GM18517 (cell line): ENCODE data around the gene CACNA1G.
A peak's percentile ranks its signal among the peaks of the same experiment; 100 is the strongest.

Experiments
- ATAC-seq: cut with Tn5 transposase; IDR thresholded peaks from one replicate; pipeline ENCODE4 v1.9.1; 2021; ENCODE audit warnings: mild to moderate bottlenecking, moderate library complexity; ENCODE audit not compliant: unreplicated experiment

Gene CACNA1G

DNA sequence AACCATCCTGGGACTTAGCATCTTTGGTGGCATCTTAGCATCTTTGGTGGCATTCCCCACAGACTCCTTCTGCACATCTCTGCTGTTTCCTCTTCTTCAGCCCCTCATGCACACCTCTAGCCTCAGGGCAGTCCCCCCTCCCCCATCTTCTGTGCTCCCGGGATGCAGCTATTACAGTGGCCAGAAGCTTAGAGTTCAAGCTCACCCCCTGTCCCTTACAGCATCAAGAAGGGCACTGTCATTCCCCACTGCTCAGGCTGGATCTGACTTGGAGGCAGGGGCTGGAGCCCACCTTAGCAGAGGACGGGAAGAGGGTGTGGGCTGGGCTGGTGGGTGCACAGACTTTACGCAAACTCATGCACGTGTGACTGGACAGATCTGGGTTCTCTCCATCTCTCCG is 27.3 kb upstream of the CACNA1G start:
- no peak for ATAC-seq

DNA sequence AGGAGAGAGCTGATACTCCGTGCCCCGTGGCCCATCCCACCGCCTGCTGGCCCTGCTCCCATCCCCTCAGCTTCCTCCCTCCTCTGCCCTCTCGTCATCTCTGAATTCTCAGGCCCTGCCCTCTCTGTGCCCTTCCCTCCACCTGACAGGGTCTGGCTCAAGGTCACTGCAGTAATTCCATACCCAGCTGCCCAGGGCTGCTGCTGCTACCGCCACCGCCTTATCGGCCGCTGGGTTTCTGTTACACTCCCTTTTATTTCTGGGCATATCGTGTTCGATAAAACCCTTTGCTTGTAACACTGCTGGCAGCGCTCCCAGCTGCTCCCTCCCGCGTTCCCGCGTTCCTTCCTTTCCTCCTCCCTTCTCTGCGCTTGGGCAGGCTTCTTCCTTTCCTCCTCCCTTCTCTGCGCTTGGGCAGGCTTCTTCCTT is 26.8 kb upstream of the CACNA1G start:
- ATAC-seq: no peak

DNA sequence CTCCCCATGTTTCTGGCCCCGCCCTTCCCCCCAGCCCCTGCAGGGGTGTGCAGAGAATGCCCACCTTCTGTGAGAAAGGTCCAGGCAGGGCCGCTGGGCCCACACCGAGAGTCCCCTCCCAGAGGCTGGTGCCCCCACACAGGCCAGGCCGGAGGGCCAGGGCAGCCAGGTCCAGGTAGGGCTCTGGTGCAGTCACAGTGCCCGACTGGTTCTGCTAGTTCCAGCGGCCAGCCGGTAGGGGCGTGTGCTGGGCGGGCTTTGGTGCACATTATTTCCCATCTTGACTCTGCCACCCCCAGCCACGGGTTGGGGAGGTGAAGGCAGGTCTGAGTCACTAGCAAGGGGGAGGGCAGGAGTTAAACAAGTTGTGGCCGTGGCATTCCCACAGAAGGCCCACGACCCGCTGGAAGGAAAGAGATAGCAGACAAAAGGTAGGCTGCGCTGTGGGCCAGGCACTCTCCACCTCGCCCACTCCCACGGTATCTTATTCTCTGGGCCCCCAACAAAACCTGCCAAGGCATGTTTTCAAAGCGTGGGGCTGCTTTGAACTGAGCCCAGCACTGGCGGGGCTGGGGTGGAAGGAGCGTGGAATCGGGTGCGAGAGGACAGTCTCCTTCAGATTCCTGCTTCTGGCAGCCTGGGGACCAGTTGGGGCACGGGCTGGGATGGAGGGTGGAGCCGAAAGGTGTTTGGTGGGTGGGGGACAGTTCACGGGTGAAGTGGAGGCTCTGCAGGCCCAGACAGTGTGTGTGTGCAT is 26.1 kb upstream of the CACNA1G start:
- no peak for ATAC-seq

DNA sequence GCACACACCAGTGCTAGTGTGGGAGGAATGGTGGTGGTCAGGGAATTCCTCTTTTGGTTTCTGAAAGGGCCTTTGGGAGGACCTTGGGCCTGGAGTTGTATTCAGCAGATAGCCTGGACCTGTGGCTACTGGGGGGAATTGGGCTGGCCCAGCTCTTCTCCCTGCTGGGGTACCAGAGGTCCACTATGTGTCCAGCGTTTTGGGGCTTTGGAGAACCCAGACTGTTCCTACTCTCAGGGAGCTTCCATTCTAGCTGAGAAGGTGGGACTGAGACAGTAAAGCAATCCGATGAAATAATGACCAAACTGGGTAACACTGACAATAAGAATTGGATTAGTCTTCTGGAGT is 25.6 kb upstream of the CACNA1G start:
- no peak for ATAC-seq

DNA sequence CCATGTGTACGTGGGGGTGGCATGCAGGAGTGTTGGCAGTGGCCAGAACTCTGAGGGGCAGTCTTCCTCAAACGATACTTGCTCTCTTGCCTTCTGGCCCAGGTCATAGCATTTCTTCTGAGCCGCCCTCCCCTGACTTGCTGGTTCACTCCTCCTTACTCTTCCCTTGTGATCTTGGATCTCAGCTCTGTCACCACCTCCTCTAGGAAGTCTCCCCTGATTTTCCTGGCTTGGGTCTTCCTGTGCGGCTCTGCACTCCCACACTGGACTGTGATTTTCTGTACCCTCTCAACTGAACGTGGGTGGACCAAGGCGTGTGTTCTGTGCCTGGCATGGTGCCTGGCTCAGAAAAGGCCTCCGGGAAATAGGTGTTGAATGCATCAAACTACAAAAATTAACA is 25.1 kb upstream of the CACNA1G start:
- no peak for ATAC-seq

DNA sequence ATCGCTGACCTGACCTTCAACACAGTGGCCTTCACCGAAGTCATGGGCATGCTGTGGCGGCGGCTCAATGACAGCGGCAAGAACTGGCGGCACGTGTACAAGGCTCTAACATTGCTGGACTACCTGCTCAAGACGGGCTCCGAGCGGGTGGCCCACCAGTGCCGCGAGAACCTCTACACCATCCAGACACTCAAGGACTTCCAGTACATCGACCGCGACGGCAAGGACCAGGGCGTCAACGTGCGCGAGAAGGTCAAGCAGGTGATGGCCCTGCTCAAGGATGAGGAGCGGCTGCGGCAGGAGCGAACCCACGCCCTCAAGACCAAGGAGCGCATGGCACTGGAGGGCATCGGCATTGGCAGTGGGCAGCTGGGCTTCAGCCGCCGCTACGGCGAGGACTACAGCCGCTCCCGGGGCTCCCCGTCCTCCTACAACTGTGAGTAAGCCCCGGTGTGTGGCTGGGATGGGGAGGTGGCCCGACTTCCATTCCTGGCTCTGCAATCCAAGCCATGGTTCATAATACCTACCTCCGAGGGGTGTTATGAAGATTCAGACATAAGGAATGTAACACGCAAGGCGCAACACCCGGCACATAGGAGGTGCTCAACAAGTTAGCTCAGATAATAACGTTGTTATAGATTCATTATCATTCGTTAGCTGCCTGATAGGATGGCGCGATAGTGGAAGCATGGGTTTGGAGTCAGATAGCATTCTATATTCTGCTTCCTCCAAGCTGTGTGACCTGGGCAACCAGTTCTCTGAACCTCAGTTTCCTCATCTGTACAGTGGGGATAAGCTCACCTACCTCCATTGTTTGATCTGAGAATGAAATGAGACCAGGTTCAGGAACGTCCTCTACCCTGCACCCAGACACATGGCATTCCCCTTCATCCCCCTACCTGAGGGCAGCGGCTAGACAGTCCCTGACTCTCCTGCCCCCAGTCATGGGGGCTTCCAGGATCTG is 23.6 kb upstream of the CACNA1G start:
- ATAC-seq: no peak

DNA sequence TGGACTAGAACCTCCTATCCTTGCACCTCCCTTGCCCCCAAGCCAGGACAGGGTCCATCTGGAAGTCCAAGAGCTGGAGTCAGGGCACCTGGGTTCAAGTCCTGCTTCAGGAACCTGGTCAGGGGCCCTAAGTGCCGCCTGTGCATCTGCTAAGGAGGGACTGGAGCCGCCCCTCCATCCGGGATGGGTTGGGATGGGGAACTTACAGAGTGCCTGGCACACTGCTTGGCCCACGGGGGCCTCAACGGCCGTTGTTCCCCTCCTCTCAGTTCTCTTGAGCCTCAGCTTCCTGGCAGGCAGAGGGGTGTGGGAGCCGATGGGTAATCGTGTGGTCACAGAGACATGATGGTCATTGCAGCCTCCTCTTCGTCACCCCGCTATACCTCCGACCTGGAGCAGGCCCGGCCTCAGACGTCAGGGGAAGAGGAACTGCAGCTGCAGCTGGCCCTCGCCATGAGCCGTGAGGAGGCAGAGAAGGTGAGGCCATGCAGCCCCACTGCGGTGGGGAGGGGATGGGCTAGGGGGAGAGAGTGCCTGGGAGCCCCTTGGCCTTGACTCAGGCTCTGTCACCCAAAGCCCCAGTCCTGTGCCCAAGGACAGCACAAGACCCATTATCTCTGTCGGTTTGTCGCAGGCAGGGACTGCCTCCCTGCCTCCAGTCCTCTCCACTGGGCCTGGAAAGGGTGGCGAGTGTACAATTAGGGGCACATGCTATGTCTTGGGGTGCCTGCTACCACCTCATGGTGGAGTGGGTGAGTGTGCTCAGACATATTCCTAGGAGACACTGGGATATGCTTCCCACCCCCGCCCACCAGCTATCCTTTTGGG is 22.6 kb upstream of the CACNA1G start:
- no peak for ATAC-seq

DNA sequence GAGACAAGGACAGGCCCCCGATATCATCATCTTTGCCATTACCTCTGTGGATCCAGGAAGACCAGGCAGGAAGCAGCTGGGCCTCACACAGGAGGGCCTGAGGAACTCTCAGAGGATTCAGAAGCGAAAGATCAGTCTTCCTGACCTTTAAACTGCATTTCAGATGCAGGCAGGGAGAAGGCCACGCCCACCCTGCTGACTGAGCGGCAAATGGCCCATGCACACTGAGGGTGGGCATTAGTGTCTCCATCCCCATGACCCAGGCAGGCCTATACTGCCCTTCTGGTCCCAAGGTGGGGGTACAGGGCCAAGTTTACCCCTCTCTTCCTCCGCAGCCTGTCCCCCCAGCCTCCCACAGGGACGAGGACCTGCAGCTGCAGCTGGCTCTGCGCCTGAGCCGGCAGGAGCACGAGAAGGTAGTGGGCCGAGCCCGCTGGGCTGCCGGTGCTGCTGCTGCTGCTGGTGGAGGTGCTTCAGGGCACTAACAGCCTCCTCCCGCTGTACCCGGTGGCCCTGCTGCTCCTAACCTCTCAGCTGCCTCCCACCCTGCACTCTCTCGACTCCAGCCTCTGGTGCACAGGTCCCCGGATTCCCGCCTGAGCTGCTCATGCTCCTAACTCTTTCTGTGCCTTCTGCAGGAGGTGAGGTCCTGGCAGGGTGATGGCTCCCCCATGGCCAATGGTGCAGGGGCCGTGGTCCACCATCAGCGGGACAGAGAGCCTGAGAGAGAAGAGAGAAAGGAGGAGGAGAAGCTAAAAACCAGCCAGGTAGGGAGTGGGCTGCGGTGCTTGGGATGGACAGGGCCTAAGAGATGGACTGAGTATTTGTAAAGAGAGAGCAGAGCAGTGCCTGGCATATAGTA is 21.7 kb upstream of the CACNA1G start:
- ATAC-seq: no peak

DNA sequence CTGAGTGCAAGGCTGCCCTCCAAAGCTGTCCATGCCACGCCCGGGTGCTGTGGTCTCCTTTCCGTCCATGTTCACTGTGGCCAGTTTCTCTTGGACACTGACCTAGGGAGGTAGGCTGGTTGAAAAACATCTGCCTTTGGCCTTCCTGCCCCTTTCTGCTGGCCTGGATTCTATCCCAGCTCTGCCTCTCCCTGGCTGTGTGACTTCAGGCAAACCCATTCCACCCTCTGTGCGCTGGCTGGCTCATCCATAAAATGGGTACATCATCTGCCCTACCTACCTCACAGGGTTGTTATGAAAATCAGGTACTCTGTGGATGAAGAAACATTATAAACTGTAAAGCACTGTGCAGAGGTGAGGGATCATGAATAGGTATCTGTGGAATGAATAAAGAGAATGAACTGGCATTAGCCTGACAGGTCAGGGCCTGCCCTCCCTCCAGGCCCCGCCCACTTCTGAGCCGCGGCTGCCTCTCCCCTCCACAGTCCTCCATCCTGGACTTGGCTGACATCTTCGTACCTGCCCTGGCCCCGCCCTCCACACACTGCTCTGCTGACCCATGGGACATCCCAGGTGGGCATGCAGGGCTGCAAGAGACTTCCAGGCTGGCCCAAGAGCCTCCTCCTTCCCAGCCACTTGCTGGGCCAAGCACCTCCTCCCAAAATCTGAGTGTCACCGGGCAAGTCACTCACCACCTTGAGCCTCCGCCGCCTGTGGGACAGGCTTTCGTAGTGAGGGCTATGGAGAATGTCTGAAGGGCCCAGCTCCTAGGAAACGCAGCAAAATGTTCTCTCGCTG is 20.6 kb upstream of the CACNA1G start:
- no peak for ATAC-seq

DNA sequence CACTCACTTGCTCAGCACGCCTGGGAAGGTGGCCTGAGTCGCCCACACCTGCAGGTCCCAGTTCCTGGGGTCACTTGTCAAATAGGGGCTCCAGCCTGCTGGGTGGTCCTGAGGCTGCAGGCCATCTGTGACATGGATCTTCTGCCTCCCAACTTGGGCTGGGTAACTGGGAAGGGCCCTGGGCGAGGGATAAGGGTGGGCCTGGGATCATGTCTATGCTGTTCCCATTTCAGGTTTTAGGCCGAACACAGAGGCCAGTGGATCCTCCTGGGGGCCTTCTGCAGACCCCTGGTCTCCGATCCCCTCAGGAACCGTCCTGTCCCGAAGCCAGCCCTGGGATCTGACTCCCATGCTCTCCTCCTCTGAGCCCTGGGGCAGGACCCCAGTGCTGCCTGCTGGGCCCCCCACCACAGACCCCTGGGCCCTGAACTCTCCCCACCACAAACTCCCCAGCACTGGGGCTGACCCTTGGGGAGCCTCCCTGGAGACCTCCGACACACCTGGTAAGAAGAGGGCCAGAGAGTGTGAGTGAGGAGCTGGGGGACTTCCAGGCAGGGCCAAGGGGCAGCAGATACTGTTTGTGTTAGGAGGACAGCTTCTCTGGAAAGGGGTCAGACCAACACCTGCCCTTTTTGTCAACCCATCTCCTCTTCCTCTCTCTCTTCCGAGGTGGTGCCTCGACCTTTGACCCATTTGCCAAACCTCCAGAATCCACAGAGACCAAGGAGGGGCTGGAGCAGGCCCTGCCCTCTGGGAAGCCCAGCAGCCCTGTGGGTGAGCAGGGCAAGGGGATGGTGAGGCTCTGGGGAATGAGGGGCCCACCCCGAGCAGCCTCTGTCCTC is 19.7 kb upstream of the CACNA1G start:
- ATAC-seq: no peak

DNA sequence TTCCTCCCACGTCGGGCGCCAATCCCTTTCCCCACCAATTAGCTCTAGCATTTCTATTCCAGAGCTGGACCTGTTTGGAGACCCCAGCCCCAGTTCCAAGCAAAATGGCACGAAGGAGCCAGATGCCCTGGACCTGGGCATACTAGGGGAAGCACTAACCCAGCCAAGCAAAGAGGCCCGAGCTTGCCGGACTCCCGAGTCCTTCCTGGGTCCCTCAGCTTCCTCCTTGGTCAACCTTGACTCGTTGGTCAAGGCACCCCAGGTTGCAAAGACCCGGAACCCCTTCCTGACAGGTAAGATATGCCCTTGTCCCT is 19.2 kb upstream of the CACNA1G start:
- ATAC-seq: no peak

DNA sequence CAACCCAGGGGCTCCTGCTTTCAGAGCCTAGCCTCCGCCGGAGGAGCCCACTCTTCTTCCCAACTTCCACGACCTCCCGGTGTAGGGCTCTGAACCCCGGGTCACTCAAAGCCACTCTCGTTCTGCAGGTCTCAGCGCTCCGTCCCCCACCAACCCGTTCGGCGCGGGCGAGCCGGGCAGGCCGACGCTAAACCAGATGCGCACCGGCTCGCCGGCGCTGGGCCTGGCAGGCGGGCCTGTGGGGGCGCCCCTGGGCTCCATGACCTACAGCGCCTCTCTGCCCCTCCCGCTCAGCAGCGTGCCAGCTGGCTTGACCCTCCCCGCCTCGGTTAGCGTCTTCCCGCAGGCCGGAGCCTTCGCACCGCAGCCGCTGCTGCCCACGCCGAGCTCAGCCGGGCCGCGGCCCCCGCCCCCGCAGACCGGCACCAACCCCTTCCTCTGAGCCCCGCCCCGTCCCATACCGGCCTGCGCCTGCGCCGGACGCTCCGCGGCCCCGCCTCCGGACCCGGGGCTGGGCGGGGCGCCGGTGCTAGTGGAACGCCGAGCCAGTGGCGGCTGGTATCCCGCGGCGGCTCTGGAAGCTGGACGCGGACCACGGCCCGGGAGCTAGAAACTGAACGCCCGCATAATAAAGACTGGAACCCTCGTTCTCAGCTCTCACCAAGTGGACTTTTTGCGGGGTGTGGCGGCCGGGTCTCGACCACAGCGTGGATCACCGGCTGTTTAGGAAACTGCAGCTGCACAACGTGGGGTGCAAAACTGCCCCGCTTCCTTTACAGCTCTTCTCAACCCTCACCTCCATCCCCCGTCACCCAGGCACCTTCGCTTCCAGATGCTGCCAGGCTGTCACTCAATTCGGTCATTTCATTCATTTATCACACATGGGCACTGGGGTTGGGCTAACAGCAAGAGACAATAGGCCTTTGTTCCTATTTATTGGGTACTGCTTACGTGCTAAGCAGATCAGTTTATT is 18.5 kb upstream of the CACNA1G start:
- peak; percentile 66 for ATAC-seq

DNA sequence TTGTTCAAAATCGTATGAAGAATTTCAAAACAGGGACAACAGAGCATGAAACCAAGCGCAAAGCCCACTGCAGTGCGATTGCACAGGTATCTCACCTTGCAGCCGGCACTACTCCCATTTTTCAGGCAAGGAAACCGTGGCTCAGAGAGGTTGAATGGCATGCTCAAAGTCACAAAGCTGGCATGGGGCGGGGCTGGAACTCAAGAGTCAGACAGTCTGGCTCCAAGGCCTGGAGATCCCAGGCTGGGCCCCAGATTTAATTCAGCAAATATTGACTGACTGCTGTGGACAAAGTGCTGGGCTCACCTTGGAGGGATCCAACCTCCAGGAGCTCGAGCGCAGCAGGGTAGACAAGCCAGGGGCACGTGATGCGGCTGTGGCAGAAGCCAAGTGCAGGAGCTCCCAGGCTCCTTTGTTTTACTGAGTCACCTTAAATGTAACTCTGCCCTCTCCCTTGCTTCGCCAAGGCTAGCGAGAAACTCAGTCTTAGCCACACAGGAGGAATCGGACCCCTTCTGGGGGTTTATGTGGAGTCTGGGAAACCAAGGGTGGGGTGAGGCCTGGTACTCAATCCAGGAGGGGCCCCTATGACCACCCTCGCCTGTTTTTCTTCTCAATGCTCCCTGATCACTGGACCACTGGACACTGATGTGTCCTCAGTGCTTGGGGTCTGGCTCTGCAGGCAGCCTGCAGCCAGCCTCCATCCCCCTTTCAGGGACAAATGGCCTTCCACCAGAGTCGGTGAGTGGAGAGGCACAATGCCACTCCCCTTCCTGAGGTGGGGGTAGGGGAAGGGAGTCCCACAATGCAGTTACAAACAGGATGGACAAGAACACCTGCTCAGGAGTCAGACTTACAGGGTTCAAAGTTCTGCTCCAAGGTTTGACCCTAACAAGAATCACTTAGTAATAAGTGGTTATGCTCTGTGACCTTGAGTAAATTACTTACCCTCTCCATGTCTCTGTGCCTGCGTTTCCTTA is 17.4 kb upstream of the CACNA1G start:
- ATAC-seq: no peak

DNA sequence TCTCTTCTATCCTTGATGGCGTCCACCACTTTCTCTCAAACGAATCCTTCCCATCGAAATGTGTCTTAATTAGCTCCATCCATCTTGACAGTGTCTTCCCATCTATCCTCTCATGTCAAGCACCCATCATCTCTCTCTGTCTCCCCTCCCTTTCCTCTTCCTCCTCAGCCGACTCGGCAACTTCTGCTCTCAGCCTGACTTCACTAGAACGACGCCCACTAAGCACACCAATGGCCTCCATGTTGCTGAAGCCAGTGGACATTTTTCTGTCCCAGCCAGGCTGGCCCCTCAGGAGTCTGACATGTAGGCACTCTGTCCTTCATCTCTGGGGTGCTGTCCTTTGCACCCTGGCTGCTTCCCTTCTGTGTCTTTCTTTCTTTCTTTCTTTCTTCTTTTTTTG is 16.0 kb upstream of the CACNA1G start:
- ATAC-seq: no peak

DNA sequence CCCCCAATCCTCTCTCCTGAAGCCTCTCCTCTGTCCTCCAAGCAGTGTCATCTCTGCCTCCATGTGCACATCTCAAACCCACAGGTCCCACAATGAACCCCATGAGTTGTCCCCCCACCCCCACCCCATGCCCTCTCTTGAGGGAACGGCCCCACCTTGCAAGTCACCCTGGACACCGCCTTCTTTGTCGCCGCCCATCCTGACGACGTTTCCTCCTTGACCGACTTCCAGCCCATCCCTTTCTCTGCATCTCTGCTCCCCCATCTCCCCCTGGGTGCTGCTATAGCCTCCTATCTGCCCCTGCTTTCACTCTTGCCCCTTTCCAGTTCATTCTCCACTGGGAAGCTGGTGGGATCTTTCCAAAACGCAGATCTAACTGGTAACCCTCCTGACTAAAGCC is 15.2 kb upstream of the CACNA1G start:
- ATAC-seq: no peak

DNA sequence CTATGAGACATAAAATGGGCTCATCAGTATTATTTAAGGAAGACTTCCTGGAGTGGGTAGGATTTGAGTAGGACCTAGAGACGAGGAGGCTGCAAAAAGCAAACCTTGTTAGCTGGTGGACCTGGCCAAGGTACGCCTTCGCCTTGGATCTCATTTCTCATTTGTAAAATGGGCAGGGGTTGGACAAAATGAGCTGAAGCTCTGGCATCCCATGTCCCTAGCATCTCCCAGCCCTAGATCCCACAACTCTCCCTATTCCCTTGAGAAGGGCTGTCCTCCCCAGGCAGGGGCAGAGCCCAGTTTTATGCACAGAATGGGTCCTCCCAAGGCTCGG is 13.8 kb upstream of the CACNA1G start:
- no peak for ATAC-seq
